Midbrain (tissue), 1 donor: ENCODE results near the gene TUBA3E.
"Not testable (repeated sequence)": the region's sequence is repeated elsewhere in the genome, so short reads cannot be mapped to it uniquely, and the experiment has no call there.

ENCODE experiments used
- DNase-seq: peaks from one replicate; lab custom pipeline; 2025; lab: John Stamatoyannopoulos, UW

Gene TUBA3E

DNA sequence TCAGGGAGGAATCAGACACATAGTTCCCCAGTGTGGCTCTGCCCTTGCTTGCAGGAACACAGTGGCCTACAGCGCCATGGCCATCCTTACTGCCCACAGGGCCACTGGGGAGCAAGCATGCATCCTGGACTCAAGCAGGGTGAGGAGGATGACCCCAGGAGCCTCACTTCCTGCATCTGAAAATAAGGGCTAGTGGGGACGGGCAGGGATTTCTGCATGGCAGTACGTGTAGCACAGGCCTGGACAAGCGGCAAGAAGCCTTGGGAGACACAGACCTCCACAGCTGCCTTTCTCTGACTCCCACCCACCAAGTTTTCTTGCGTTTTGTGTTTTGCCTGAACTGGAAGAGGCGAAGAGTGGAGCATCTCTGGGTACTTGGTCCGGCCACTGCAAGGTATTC is 35.8 kb downstream of the TUBA3E start:
- not testable (repeated sequence) for DNase-seq

DNA sequence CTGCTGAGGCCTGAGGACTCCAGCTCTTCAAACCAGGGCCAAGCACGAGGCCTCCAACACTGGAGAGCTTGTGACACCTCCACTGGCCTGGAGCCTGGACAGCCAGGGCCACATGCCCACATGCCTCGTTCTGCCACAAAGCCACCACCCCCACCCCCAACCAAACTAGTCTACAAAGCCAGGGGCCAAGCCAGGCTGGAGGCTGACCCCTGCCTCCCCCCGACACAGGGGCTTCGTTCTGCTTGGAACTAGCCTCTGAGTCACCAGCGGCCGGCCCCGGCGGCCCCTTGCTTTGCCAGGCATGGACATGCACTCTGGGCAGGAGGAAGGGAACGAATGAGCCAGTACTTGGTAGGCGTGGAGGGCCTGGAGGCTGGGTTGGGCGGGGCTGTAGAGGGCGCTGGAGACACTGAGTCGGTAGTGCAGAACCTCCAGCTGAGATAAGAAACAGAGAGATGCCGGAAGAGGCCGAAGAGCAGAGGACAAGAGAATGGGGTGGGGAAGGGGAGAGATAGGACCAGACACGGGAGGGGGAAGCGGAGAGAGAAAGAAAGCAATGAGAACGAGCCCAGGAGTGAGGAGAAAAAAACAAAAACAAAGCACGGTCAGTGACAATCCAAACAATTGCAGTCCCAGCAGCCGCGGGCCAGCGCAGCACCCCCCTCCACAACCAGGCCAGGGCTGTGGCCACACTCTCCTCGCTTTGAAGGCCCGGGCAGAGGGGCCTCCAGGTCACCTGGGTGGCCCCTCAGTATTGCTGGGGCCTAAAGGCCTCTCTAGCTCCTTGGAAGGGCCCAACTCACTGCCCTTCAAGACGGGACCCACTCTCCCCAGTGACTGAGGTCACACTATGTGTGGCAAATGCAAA is 37.2 kb downstream of the TUBA3E start:
- peak; percentile 25 for DNase-seq

DNA sequence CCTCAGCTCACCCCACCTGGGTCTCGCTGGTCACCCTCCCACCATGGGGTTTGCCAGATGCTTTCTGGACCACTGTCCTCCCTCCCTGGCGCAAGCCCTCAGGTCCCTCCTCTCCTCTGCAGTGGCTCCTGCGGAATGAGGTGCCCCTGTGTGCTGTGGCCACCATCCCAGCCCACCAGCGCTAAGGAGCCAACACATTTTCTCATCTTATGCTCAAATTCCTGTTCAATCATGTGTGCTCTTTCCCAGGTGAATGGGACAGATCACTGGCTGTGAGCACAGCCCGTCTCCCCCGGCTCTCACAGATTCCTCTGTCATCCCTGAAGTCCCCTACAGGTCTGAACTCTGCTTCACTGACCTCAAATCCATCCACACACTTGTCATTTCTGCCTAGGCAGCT is 38.1 kb downstream of the TUBA3E start:
- no peak for DNase-seq

DNA sequence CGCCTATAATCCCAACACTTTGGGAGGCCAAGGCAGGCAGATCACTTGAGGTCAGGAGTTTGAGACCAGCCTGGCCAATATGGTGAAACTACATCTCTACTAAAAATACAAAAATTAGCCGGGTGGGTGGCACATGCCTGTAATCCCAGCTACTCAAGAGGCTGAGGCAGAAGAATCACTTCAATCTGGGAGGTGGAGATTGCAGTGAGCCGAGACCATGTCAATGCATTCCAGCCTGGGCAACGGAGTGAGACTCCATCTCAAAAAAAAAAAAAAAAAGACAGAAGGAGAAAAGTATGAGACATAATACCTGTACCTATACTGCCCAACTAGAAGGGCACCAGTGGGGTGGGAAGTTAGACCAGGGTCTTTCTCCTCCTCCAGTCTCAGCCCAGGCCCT is 38.9 kb downstream of the TUBA3E start:
- not testable (repeated sequence) for DNase-seq

DNA sequence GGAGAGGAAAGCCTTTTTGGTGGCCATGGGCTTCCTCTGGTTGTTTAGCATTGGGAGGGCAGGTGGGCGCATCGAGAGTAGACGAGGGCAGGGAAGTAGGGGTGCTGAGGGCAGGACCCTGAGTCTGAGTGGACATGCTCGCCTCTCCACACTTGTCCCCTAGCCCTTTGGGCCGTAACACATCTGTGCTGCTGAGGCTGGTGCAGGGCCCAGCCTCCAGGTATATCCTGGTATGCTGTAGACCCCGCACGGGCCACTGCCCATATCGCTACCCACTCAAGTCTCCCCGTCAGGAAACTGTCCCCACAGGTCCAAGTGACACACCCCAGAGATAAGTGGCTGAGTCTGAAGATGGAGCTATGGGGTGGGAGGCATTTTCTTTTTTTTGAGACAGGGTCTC is 39.6 kb downstream of the TUBA3E start:
- no peak for DNase-seq

DNA sequence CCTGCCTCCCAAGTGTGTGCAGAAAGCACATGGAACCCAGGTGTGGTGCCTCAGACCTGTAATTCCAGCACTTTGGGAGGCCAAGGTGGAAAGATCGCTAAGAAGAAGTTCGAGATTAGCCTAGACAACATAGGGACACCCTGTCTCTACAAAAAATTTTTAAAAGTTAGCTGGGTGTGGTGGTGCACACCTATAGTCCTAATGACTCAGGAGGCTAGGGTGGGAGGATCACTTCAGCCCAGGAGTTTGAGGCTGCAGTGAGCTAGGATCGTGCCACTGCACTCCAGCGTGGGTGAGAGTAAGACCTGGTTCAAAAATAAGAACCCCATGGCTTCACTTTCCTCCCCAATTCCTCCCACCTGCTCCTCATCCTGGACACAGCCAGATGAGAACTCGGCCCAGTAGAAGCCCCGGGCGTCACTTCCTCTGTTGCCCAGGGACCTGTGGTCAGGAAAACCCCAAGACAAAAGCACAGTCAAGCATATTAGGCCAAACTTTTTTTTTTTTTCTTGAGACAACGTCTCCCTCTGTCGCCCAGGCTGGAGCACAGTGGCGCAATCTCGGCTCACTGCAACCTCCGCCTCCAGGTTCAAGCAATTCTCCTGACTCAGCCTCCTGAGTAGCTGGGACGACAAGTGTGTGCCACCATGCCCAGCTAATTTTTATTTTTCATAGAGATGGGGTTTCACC is 40.3 kb downstream of the TUBA3E start:
- DNase-seq, result not testable (repeated sequence)

DNA sequence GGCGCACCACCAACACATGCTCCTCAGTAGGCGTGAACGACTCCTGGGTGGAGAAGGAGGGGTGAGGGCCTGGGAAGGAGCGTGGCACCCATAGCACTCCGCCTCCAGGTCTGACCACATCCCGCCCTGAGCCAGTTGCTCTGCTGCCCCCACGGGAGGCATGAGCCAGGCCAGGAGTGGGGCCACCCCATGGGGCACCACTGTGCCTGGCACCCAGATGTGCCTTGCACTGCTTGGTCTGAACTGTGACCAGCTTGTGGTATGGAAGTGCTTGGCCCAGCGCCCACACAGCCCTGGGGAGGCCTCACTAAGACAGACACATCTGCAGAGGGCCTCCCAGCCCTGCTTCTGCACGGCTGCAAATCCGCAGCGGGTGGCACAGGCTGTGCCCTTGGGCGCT is 40.9 kb downstream of the TUBA3E start:
- not testable (repeated sequence) for DNase-seq

DNA sequence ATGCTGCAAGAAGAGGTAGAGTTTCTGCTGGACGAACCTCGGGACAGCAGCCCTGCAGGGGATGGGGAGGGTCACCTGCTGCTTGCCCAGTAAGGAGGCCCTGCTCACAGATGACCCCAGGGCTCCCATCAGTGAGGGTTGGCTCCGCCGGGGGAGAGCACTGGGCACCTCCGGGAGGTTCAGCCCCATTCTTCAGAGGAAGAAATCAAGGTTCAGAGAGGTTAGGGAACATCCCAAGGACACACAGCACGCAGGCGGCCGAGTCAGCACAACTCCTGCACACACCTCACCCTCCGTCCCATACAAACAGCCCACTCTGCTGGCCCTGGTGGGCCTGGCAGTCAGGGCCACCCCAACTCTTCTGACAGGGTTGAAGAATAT is 41.6 kb downstream of the TUBA3E start:
- no peak for DNase-seq

DNA sequence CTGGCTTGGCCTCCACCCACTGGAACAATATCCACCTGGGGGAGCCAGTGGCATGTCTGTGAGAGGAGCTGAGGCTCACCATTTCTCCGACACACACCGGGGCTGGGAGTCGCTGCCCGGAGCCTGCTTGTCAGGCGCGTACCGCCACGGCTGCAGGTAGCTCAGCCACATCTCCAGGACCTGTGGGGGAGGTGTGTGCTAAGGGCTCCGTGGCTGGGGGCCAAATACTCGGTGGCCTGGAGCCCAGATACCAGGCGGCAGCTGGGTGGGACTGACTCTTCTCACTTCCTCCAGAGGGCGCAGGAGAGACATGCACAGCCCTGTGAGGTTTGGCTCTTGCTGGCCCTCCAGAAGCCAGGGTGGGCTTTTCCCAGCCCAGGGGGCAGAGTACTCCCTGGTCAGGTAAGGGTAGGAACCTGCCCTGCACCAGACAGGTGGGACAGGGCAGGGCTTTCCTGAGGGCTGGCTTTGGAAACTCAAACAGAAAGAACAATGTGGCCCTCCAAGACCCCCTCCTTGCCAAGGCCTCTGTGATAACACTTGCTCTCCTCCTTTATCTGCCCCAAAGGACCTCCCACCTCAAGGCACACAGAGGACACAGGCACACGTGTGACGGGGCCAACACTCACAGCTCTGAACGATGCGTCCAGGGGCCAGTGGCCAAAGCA is 42.1 kb downstream of the TUBA3E start:
- DNase-seq, result peak; percentile 26

DNA sequence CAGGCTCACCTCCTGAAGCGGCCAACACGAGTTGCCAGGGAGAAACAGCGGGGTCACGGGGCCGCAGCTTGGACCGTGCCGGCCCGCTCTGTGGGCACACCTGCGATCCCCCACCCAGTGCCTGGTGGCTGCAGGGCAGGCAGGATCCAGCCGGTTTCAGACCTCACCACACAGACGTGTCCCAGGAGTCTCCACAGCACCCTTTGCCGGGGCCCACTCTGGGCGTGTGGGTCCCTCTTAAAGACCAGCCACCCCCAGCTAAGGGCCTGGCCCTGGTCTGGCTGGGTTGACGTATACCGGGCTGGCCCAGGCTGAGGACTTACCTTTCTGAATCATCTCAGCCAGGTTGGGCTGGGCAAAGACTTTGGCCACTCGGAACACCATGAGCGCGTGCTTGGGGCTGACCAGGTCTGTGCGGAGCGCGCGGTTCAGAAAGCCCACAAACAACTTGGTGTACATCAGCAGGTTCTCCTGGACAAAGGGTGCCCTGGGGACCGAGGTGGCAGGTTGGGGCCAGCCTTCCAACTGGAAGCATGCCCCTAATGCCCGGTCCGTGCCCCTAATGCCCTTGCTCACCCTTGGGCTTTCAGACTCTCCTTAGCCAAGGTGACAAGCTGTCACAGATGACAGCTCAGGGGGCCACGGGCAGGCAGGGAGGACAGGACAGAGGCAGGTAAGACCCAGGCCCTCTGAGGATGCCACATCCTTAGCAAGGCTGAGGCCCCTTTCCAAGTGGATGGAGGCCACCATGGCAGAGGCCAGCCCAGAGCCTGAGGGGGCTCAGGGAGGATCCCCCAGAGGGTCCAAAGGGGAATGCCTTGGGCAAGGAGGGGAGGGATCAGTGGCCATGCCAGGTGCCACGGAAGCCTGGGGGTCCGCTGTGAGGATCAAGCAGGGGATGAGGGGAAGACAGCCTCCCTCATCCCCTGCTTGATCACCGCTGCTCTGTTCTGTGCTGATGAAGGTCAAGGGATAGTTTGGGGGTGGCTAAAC is 43.2 kb downstream of the TUBA3E start:
- DNase-seq, result no peak

DNA sequence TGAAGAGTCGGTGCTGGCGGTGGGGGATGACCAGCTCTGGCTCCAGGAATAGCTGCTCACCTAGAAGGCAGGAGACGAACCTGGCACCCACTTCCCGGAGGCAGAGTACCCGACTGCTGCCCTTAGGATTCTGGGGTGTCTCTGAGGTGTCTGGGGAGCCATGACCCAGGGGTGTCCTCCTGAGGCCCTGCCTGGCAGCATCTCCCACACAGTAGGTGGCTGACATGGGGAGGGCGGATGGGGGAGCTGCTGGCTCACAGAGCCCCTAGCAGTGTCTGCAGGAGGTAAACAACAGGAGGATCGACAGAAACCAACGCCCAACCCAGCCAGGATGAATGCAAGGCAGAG is 43.8 kb downstream of the TUBA3E start:
- not testable (repeated sequence) for DNase-seq

DNA sequence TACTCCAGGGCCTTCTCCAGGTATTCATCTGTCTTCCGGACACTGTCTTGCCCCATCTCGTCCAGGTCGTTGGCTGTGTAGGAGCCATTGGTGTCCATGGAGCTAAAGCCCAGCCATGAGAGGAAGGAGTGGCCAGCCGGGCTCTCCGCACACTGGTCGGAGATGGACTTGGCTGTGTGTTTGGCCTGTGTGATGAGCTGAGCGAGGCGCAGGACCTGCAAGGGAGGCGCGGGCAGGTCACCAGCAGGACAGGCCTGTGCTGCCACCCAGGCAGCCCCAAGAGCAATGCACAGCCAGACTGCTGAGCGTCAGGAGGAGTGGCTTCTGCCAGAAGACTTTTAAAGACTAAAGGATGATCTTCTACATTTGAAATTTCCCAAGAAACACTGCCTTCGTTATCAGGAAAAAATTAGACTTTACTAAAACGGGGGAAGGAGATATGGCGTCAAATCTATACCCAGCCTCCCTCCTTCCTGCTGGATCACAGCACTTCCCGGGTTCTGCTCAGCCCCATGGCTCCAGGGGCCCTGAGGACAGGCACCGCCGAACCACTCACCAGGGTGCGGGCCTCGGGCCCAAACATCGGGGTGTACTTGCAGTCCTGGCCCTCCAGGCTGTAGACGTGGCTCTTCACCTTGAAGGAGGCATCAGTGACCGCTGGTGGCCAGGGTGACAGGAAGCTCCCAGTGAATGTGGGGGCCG is 44.4 kb downstream of the TUBA3E start:
- DNase-seq, result not testable (repeated sequence)

DNA sequence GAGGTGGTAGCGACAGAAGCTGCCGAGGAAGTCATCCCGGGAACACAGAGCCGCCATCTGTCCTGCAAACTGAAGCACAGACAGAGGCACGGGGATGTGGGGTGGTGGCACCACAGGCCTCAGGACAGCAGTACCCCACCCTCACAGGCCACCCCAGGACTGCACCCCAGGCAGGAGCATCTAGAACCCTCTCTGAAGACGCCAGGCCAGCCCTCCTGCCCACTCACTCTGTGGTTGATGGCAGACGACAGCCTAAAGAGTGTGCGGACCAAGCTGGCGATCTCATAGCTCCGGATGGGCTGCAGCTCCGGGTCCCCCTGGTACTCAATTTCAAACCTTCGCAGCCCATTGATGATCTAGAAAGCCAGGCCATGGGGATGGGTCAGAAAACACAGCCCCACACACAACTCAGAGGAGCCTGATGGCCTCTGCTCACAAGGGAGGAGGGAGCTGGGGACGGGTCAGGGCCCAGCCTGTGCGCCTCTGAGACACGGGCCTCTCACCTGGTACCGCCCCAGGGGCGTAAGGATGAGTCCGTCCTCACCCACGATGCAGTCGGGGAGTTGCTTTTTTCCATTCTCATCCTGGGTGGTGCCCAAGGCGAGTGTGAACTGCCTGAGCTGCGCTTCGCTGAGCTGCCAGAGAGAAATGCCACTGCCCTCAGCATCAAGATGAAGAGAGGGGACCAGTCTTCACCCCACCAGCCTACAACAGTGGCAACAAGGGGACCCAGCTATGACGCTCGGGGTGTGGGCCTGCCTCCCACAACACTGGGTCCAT is 45.2 kb downstream of the TUBA3E start:
- DNase-seq, result no peak

DNA sequence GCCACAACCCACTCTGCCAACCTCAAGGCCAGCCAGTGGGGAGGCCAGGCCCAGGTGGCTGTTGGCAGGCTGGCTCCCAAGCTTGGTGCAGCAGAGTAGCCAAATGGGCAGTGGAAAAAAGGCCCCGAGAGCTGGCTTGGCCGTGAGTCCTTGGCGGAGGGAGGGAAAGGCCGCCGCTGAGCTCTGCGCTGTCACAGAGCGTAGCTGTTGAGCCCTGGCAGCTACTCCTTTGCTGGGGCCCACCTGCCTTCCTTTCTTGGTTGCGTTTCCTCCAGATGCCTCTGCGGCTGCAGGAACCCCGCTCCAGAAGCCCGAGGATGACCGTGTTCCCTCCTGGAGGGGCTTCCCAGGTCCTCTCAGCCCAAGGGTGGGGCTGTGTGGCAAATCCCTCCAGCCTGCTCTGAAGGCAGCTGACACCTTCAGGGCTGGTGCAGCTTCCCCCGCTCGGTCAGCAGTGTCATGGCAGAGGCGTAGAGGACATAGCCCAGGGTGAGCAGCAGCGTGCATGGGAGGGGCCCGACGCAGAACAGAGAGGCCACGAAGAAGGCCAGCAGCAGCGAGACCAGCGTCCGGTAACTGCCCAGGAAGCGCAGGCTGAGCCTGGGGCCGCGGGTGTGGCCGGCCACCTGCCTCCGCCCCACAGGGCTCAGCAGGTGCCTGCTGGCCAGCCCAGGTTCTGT is 46.0 kb downstream of the TUBA3E start:
- not testable (repeated sequence) for DNase-seq

DNA sequence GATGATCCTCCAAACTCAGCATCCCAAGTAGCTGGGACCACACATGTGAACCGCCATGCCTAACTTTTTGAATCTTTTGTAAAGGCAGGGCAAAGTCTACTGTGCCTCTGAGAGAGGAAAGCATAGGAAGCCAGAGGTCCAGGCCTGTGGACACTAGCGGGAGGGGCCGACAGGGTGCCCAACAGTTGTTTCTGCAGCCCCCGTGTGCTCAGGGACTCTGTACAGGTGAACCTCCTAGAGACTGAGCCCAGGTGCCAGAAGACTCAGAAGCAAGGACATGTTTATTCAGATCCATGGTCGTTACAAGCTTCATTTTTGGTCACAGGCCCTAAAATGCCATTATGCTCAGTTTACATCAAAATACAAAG is 47.1 kb downstream of the TUBA3E start:
- DNase-seq, result not testable (repeated sequence)

DNA sequence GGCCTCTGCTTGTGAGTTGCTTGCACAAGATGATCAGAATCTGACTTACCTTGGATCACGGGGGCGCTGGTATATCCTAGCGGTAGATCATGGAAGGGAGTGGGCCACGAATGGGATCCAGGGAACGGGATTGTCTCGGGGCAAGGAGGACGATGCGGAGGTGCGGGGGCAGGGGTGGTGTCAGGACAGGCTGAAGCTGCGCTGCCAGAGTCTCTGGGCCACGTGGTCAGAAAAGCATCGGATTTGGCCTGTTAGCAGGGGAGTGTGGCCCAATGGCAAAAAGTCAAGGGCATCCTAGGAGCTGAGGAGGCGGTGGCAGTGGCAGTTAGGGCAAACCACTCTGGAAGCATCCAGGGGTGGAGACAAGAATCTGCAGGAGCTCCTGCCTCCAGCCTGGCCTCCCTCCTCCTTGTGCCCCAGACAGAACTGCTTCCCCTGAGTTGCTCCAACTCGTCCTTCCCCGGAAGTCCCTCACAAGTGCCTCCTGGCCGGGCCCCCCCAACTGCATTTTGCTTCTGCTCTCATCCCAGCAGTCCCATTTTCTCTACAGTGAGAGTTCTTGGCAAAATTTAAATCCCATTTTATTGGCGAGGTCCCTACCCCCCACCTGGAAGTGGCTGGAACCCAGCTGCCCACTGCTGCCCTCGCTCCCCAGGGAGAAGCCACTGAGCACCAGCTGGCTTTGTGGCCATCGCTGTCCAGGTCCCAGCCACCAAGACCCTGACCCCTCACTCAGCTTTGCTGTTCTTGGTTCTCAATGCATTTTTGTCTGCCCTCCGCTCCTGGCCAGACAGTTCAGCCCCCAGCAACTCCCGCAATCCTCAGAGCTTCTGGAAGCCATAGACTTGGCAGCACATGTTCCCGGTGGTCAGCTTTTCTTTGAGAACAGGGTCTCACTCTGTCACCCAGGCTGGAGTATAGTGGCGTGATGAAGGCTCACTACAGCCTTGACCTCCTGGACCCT is 47.8 kb downstream of the TUBA3E start:
- DNase-seq, result no peak

DNA sequence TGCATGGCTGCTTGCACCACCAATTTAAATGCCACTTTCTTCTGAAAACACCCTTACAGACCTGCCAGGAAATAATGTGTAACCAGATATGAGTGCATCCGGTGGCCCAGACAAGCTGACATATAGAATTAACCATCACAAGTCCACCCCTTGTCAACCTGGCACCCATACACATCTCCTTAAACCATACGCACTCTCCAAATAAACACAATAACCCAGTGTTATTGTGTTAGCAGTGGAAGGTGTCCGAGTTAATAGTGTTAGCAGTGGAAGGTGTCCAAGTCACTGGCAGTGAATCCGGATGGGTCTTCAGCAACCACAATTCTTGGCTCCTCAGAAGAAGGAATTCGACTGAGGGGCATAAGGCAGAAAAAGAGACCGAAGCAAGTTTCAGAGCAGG is 49.7 kb downstream of the TUBA3E start:
- not testable (repeated sequence) for DNase-seq

DNA sequence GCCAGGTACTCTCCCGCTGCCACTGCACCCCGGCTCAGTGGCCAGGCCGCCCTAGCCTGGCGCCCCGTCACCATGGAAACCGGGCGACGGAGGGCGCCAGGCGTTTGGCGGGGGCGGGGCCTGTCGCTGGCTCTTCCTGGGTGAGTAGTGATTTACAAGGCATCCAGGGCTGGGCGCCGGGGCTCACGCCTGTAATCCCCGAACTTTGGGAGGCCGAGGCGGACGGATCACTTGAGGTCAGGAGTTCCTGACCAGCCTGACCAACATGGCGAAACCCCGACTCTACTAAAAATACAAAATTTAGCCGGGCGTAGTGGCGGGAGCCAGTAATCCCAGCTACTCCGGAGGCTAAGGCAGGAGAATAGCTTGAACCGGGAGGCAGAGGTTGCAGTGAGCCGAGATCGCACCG is 53.2 kb downstream of the TUBA3E start, which contains the start of gene CCDC74B:
Gene CCDC74B, minus strand, starts transcription at position 107 of the 409 bp plus-strand sequence. CDS start 116 bp downstream, outside the sequence.
- DNase-seq, result peak; percentile 28
